Mesothelial cell of epicardium (in vitro differentiated cells): ENCODE measurements around the gene FGF18. TPM values are rescaled to one million over a fixed set of nuclear protein-coding genes. Genes with fewer than 3 reads are reported as not detected.

Experiments used
- DNase-seq, 2 experiments: peaks; one replicate each; pipeline ENCODE4 v3.0.0; 2021; ENCODE audit warnings: low spot score in 2 of 2; ENCODE audit not compliant: unreplicated experiment in 2 of 2
- H3K27ac Mint-ChIP-seq: 2 replicates; pipeline ENCODE4 v1.8.0; 2021; ENCODE audit warnings: mixed read lengths
- H3K27me3 Mint-ChIP-seq: 2 replicates; pipeline ENCODE4 v1.8.0; 2021; ENCODE audit warnings: low read depth, mixed read lengths
- H3K36me3 Mint-ChIP-seq: 2 replicates; pipeline ENCODE4 v1.8.0; 2021; ENCODE audit warnings: mixed read lengths
- H3K4me1 Mint-ChIP-seq: 2 replicates; pipeline ENCODE4 v1.8.0; 2021; ENCODE audit warnings: mixed read lengths
- H3K4me3 Mint-ChIP-seq: 2 replicates; pipeline ENCODE4 v1.8.0; 2021; ENCODE audit warnings: mild to moderate bottlenecking, moderate library complexity, mixed read lengths
- H3K9me3 Mint-ChIP-seq: 2 replicates; pipeline ENCODE4 v1.8.0; 2021; ENCODE audit warnings: mixed read lengths
- CTCF ChIP-seq: fragments of 200-600 bp; sonication (generic); IDR thresholded peaks from one replicate; pipeline ENCODE4 v1.5.0; 2021; ENCODE audit warnings: antibody characterized with exemption; ENCODE audit not compliant: unreplicated experiment
- total RNA-seq: library from RNA; stranded (reverse); gene quantifications from 3 replicates; pipeline ENCODE4 v1.2.1, GENCODE V29; 2021

Gene FGF18
- total RNA-seq, 1 donor from 2014 or later, result 10.2 TPM

GRCh38 chr5:171467107-171467506, 47.7 kb downstream of the FGF18 start:
- Mint-ChIP-seq H3K36me3 (no peaks in the 10 kb centered on the region), H3K4me3 (no peak overlapping the region), H3K27me3 (peaks cover 7% of the 10 kb centered on the region), H3K9me3 (peaks cover 5% of the 10 kb centered on the region), H3K4me1 (peaks cover 8% of the 10 kb centered on the region), H3K27ac (no peak overlapping the region)
- no peak for TF ChIP-seq CTCF
- DNase-seq, result no peak

GRCh38 chr5:171469326-171469725, 49.9 kb downstream of the FGF18 start:
- peaks cover 8% of the 10 kb centered on the region for H3K4me1 Mint-ChIP-seq
- DNase-seq, result no peak
- H3K27me3 Mint-ChIP-seq, result no peaks in the 10 kb centered on the region
- H3K4me3 Mint-ChIP-seq, result no peak overlapping the region
- H3K27ac Mint-ChIP-seq, result peak overlapping the region; percentile 65
- no peaks in the 10 kb centered on the region for H3K36me3 Mint-ChIP-seq
- peaks cover 10% of the 10 kb centered on the region for H3K9me3 Mint-ChIP-seq
- TF ChIP-seq CTCF, result no peak

- Mint-ChIP-seq H3K9me3 (peaks cover 10% of the 10 kb centered on the region), H3K4me1 (peaks cover 8% of the 10 kb centered on the region), H3K36me3 (no peaks in the 10 kb centered on the region), H3K4me3 (no peak overlapping the region), H3K27ac (no peak overlapping the region), H3K27me3 (no peaks in the 10 kb centered on the region)
- no peak for TF ChIP-seq CTCF
- no peak for DNase-seq
Measured at GRCh38 chr5:171470420-171470819, 51.0 kb downstream of the FGF18 start.

- no peaks in the 10 kb centered on the region for H3K27me3 Mint-ChIP-seq
Measured at GRCh38 chr5:171474230-171474813, 54.9 kb downstream of the FGF18 start.

GRCh38 chr5:171475596-171475995, 56.1 kb downstream of the FGF18 start:
- TF ChIP-seq CTCF, result no peak
- no peaks in the 10 kb centered on the region for H3K36me3 Mint-ChIP-seq

More at GRCh38 chr5:171474230-171474813, 54.9 kb downstream of the FGF18 start:
- Mint-ChIP-seq H3K4me1 (peaks cover 5% of the 10 kb centered on the region), H3K36me3 (no peaks in the 10 kb centered on the region), H3K27ac (no peak overlapping the region), H3K4me3 (no peak overlapping the region), H3K9me3 (peaks cover 10% of the 10 kb centered on the region)
- no peak for DNase-seq
- TF ChIP-seq CTCF, result no peak

GRCh38 chr5:171476701-171477100, 57.3 kb downstream of the FGF18 start:
- H3K27ac Mint-ChIP-seq, result no peak overlapping the region
- TF ChIP-seq CTCF, result no peak
- no peak for DNase-seq
- peaks cover 10% of the 10 kb centered on the region for H3K4me1 Mint-ChIP-seq
- H3K9me3 Mint-ChIP-seq, result peaks cover 6% of the 10 kb centered on the region
- H3K27me3 Mint-ChIP-seq, result no peaks in the 10 kb centered on the region
- H3K36me3 Mint-ChIP-seq, result no peaks in the 10 kb centered on the region
- no peak overlapping the region for H3K4me3 Mint-ChIP-seq

More at GRCh38 chr5:171475596-171475995, 56.1 kb downstream of the FGF18 start:
- Mint-ChIP-seq H3K4me1 (peaks cover 8% of the 10 kb centered on the region), H3K9me3 (peaks cover 10% of the 10 kb centered on the region), H3K27ac (no peak overlapping the region), H3K4me3 (no peak overlapping the region), H3K27me3 (no peaks in the 10 kb centered on the region)
- DNase-seq, result no peak
